Measurements from ENCODE around the gene TERF2IP.

TERF2IP gene

GRCh38 chr16:75640598-75640997, 7.0 kb upstream of the TERF2IP start:
- DNase-seq: no peak

GRCh38 chr16:75644240-75645012, 3.1 kb upstream of the TERF2IP start:
- DNase-seq: no peak

- DNase-seq: no peak
Measured at GRCh38 chr16:75647112-75647491, 471 bp upstream of the TERF2IP start.

DNA sequence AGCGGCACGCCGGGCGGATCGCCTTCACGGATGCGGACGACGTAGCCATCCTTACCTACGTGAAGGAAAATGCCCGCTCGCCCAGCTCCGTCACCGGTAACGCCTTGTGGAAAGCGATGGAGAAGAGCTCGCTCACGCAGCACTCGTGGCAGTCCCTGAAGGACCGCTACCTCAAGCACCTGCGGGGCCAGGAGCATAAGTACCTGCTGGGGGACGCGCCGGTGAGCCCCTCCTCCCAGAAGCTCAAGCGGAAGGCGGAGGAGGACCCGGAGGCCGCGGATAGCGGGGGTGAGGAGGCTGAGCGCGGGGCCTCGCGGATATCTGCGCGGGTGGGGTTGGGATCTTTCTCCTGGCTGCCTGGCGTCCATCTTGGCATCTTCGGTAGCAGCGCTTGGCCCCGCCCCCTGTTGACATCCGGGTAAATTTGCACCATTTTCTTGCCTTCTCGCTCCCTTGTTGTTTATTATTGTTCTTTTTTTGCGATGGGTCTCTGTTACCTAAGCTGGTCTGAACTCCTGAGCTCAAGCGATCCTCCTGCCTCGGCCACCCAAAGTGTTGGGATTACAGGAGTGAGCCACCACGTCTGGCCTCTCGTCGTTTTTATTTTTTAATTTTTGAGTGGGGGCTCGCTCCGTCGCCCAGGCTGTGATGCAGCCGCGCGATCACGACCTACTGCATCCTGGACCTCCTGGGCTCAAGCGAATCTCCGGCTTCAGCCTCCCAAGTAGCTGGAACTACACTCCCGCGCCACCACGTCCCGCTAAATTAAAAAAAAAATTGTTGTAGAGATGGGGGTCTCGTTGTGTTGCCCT, 898 bp downstream of the TERF2IP start:
- DNase-seq: peak; percentile 42

DNA sequence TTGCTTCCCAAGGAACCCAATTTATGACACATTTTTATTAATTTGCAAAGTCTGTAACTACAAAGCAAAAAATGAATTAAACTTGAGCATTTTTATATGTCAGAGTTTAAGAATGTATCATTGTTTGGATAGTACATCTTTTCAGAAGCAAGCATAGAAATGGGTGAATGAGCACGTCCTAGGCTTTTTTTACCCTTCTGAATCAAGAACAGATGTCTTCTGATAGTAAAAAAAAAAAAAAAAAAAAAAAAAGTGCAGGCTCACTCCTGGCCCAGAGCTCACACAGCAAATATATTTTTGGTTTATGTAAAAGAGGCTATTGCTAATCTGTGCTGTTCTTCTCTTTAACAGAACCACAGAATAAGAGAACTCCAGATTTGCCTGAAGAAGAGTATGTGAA, 6.3 kb downstream of the TERF2IP start:
- DNase-seq: no peak

DNA sequence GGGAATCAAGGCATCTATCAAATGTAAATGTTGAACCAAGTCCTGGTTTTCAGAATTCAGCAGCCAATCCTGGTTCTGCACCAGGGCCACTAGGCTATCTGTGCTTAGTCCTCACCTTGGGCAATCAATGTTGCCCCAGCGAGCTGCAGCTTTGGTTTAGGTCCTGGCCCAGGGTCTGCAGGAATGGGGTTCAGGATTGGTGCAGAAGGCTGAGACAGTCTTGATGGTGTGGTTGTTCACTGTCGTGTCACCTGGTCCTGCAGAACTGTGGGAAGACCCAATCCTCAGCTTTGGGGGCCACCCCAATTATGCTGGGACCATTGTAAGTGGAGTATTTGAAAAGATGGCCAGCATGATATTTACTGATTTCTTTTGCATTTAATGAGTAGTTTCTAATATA, 10.6 kb downstream of the TERF2IP start:
- no peak for DNase-seq

DNA sequence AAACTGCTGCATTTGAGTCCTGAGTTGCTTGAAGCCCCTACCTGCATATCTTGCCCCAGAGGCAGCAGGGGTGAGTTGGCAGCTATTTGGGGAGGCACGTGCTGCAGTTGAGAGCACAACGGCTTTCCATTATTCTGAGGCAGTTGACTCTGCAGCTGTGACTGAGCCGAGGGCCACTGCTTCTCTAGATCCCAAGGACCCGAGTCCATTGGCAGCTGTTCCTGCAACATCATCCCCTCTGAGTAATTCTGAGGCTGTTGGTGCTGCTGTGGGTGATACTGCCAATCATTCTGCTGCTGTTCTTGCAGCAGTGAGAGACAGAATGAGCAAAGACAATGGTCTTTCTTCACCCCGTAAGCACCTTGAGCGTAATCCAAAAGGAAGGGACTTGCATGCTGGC, 12.7 kb downstream of the TERF2IP start:
- DNase-seq: no peak

GRCh38 chr16:75660726-75661302, 13.2 kb downstream of the TERF2IP start:
- DNase-seq: no peak

DNA sequence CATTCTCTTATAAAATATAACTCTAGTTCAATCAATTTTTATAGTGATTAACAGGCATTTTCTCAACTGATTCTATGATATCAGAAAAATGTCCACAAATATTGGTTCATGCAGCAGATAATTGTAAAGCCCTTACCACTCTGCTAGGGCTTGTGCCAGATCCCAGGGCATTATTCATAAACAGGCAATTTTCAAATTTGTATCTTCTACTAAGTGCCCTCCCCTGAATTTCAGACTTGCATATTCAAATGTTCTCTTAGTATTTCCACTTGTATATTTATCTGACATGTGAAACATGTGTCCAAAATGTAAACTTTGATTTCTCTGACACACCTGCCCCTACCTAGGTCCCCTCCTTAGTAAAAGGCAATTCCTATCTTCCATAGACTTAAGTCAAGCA, 19.9 kb downstream of the TERF2IP start:
- no peak for DNase-seq

- no peak for DNase-seq
Measured at GRCh38 chr16:75676909-75677308, 29.3 kb downstream of the TERF2IP start, which contains the start of gene CPHXL2. TSS of gene CPHXL2 (minus strand) at chr16:75677009. CDS start at chr16:75676999, 10 bp downstream.

GRCh38 chr16:75679366-75679765, 31.8 kb downstream of the TERF2IP start:
- DNase-seq: no peak

GRCh38 chr16:75682308-75682707, 34.7 kb downstream of the TERF2IP start:
- no peak for DNase-seq

DNA sequence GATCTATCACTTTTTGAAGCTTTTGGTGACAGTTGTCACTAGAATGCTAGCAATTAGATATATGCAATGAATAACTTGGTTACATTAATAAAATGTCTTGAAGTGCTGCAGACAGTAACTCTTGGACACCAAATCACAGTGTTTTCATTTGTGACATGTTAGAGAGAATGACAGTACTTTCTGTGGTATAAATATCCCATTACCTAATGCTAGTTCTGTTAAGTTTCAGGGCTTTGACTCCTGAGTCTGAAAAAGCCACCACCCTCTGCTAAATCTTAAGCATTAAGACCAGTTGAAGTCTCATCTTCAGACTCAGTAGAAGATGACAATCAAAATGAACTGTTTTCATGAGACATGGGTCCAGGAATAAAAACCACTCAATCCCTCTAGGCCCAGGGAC, 39.8 kb downstream of the TERF2IP start:
- DNase-seq: no peak

GRCh38 chr16:75695708-75696107, 48.1 kb downstream of the TERF2IP start:
- no peak for DNase-seq

- DNase-seq: no peak
Measured at GRCh38 chr16:75697571-75697970, 50.0 kb downstream of the TERF2IP start.

DNA sequence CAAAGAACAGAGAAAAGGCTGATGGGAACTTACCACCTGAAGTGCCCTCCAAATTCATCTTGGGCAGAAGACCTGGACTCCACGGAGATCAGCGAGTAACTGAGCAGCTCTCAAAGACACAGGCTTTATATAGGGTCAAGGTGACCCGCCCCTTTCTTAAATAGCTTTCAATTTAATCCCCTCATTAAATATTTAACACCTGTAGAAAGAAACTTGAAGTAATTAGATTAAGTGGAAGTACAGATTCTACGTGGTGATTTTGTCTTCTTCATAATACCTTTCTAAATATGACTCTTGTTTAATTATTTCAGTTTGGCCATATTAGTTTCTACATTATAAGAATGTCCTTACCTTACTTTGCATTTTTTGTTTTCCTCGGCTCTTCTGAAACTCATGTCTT, 53.8 kb downstream of the TERF2IP start, which contains the start of gene DUXB:
TSS of gene DUXB (minus strand) at position 101 of the 400 bp plus-strand sequence. CDS start at position 58, 43 bp downstream.
- no peak for DNase-seq

GRCh38 chr16:75702242-75702641, 54.7 kb downstream of the TERF2IP start:
- DNase-seq: no peak

DNA sequence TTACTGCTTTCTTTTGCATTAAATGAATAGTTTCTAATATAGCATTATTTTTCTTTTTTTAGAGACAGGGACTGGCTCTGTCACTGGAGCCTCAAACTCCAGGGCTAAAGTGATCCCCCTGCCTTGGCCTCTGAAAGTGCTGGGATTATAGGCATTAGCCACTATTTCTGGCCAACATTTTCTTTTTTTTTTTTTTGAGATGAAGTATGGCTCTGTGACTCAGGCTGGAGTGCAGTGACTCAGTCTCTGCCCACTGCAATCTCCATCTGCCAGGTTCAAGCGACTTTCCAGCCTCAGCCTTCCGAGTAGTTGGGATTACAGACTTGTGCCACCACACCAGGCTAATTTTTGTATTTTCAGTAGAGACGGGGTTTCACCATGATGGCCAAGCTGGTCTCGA, 55.7 kb downstream of the TERF2IP start:
- DNase-seq: no peak
